Measurements from ENCODE around the gene ATXN3L. TPM values are rescaled to one million over a fixed set of nuclear protein-coding genes. Genes with fewer than 3 reads are reported as not detected.

Gene ATXN3L
- polyA plus RNA-seq, 1 of the 3 experiments (the other 2 are of a cell fraction), result not detected

DNA sequence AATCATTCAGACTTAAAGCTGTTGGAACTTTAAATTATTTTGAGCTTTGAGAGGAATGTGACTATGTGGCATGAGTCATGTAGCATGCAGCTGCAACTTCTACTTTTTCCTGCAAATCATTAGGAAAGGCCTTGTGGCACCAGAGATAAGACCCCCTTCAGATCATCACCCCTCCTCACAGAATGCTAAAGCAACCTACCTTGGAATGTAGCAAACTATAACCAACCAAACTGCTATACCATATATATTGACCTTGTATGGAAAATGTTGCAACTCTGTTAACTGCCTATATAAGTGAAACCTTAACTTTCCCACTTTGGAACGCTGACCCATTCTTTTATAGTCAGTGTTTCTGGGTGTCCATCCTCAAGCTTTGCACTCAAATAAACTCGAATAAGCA lies 32.0 kb downstream of the ATXN3L start:
- Histone ChIP-seq H4K20me1 (ENCODE audit: insufficient read depth) (no peaks in the 10 kb centered on the region), H3K4me1 (ENCODE audit: control insufficient read depth in 1 of 2, insufficient read depth in 2 of 2, low read depth in 1 of 2, low read length in 1 of 2) (peaks cover 0 to 40% of the 10 kb centered on the region in 2 experiments), H3K79me2 (ENCODE audit: insufficient read depth) (peaks cover 66% of the 10 kb centered on the region), H3K27me3 (ENCODE audit: insufficient read depth) (no peaks in the 10 kb centered on the region), H3K9ac (peak overlapping the region; percentile 57; the same call in 1 of the 2 replicates), H3K4me3 (ENCODE audit: low read depth in 2 of 2, low read length in 1 of 2) (no peak overlapping the region), H3K36me3 (replicated peaks in 1 of 2; ENCODE audit: control insufficient read depth in 1 of 2, insufficient read depth in 2 of 2, low read length in 1 of 2) (peaks cover 0 to 23% of the 10 kb centered on the region in 2 experiments), H3K27ac (ENCODE audit: low read depth in 2 of 2, low read length in 1 of 2) (peak overlapping the region; percentile 74 to 89), H3K9me3 (no peaks in the 10 kb centered on the region), H2AFZ (ENCODE audit: low read depth) (no peak overlapping the region), H3F3A (replicated peaks; ENCODE audit: insufficient read depth) (peaks cover 39% of the 10 kb centered on the region), H3K9me2 (no peaks in the 10 kb centered on the region), H3K4me2 (peak overlapping the region; percentile 57)
- POLR2A ChIA-PET, result no interaction called here
- CTCF ChIA-PET, result no interaction called here
- 27% methylated on average over 2 of the region's 2 CpGs for WGBS (ENCODE audit: low lambda C conversion rate)
- DNase-seq, result no peak
- TF ChIP-seq TCF12 (IDR thresholded peaks at IDR 0.05) (peak; percentile 84), NRF1 (IDR thresholded peaks at IDR 0.05; ENCODE audit: low read depth, low read length) (no peak), MXI1 (IDR thresholded peaks at IDR 0.05; ENCODE audit: low read depth, low read length) (no peak), EP300 (IDR thresholded peaks at IDR 0.05; ENCODE audit: borderline replicate concordance in 1 of 2, low read depth in 1 of 2, low read length in 1 of 2) (peak in 1 of 2 experiments; percentile 94; a peak in 2 of 4 replicates), EZH2phosphoT487 (IDR thresholded peaks at IDR 0.05; ENCODE audit: borderline replicate concordance, low read depth) (no peak), ELF1 (IDR thresholded peaks at IDR 0.05) (no peak), MEF2A (IDR thresholded peaks at IDR 0.05; ENCODE audit: borderline replicate concordance, low read depth) (peak; percentile 46; the same call in 1 of the 2 replicates), SIN3A (IDR thresholded peaks at IDR 0.05; ENCODE audit: borderline replicate concordance, low read depth, low read length) (no peak), RFX5 (IDR thresholded peaks at IDR 0.05; ENCODE audit: low read length) (no peak), FOSL2 (IDR thresholded peaks at IDR 0.05; ENCODE audit: borderline replicate concordance, low read depth) (peak; percentile 77; the same call in 1 of the 2 replicates), CHD2 (IDR thresholded peaks at IDR 0.05; ENCODE audit: low read length, partially characterized antibody) (no peak), RCOR1 (IDR thresholded peaks at IDR 0.05; ENCODE audit: low read length) (no peak), SMC3 (IDR thresholded peaks at IDR 0.05; ENCODE audit: low read depth, low read length) (no peak), TAF1 (IDR thresholded peaks at IDR 0.05; ENCODE audit: borderline replicate concordance, low read depth, low read length) (no peak), TEAD4 (IDR thresholded peaks at IDR 0.05; ENCODE audit: borderline replicate concordance, insufficient read depth) (peak; percentile 83), GATA2 (CRISPR knock-in tag; IDR thresholded peaks at IDR 0.05) (no peak), YY1 (IDR thresholded peaks at IDR 0.05; ENCODE audit: low read depth) (no peak)
- TF ChIP-seq, protein P1, sequence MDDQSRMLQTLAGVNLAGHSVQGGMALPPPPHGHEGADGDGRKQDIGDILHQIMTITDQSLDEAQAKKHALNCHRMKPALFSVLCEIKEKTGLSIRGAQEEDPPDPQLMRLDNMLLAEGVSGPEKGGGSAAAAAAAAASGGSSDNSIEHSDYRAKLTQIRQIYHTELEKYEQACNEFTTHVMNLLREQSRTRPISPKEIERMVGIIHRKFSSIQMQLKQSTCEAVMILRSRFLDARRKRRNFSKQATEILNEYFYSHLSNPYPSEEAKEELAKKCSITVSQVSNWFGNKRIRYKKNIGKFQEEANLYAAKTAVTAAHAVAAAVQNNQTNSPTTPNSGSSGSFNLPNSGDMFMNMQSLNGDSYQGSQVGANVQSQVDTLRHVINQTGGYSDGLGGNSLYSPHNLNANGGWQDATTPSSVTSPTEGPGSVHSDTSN (IDR thresholded peaks at IDR 0.05), result peak; percentile 74
- TF ChIP-seq, protein P2, sequence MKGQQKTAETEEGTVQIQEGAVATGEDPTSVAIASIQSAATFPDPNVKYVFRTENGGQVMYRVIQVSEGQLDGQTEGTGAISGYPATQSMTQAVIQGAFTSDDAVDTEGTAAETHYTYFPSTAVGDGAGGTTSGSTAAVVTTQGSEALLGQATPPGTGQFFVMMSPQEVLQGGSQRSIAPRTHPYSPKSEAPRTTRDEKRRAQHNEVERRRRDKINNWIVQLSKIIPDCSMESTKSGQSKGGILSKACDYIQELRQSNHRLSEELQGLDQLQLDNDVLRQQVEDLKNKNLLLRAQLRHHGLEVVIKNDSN (IDR thresholded peaks at IDR 0.05; ENCODE audit: borderline replicate concordance, low read depth), result no peak
- TF ChIP-seq, protein P3, sequence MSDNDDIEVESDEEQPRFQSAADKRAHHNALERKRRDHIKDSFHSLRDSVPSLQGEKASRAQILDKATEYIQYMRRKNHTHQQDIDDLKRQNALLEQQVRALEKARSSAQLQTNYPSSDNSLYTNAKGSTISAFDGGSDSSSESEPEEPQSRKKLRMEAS (IDR thresholded peaks at IDR 0.05; ENCODE audit: low read depth), result peak; percentile 68; the same call in 1 of the 2 replicates
- TF ChIP-seq, protein P4, sequence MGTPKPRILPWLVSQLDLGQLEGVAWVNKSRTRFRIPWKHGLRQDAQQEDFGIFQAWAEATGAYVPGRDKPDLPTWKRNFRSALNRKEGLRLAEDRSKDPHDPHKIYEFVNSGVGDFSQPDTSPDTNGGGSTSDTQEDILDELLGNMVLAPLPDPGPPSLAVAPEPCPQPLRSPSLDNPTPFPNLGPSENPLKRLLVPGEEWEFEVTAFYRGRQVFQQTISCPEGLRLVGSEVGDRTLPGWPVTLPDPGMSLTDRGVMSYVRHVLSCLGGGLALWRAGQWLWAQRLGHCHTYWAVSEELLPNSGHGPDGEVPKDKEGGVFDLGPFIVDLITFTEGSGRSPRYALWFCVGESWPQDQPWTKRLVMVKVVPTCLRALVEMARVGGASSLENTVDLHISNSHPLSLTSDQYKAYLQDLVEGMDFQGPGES (IDR thresholded peaks at IDR 0.05; ENCODE audit: low read depth, low read length), result no peak
- TF ChIP-seq, protein P5, sequence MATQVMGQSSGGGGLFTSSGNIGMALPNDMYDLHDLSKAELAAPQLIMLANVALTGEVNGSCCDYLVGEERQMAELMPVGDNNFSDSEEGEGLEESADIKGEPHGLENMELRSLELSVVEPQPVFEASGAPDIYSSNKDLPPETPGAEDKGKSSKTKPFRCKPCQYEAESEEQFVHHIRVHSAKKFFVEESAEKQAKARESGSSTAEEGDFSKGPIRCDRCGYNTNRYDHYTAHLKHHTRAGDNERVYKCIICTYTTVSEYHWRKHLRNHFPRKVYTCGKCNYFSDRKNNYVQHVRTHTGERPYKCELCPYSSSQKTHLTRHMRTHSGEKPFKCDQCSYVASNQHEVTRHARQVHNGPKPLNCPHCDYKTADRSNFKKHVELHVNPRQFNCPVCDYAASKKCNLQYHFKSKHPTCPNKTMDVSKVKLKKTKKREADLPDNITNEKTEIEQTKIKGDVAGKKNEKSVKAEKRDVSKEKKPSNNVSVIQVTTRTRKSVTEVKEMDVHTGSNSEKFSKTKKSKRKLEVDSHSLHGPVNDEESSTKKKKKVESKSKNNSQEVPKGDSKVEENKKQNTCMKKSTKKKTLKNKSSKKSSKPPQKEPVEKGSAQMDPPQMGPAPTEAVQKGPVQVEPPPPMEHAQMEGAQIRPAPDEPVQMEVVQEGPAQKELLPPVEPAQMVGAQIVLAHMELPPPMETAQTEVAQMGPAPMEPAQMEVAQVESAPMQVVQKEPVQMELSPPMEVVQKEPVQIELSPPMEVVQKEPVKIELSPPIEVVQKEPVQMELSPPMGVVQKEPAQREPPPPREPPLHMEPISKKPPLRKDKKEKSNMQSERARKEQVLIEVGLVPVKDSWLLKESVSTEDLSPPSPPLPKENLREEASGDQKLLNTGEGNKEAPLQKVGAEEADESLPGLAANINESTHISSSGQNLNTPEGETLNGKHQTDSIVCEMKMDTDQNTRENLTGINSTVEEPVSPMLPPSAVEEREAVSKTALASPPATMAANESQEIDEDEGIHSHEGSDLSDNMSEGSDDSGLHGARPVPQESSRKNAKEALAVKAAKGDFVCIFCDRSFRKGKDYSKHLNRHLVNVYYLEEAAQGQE (IDR thresholded peaks at IDR 0.05; ENCODE audit: low read depth, low read length), result no peak
- TF ChIP-seq, protein P6, sequence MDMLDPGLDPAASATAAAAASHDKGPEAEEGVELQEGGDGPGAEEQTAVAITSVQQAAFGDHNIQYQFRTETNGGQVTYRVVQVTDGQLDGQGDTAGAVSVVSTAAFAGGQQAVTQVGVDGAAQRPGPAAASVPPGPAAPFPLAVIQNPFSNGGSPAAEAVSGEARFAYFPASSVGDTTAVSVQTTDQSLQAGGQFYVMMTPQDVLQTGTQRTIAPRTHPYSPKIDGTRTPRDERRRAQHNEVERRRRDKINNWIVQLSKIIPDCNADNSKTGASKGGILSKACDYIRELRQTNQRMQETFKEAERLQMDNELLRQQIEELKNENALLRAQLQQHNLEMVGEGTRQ (IDR thresholded peaks at IDR 0.05; ENCODE audit: borderline replicate concordance, low read depth, low read length), result no peak
- TF ChIP-seq, protein P7, sequence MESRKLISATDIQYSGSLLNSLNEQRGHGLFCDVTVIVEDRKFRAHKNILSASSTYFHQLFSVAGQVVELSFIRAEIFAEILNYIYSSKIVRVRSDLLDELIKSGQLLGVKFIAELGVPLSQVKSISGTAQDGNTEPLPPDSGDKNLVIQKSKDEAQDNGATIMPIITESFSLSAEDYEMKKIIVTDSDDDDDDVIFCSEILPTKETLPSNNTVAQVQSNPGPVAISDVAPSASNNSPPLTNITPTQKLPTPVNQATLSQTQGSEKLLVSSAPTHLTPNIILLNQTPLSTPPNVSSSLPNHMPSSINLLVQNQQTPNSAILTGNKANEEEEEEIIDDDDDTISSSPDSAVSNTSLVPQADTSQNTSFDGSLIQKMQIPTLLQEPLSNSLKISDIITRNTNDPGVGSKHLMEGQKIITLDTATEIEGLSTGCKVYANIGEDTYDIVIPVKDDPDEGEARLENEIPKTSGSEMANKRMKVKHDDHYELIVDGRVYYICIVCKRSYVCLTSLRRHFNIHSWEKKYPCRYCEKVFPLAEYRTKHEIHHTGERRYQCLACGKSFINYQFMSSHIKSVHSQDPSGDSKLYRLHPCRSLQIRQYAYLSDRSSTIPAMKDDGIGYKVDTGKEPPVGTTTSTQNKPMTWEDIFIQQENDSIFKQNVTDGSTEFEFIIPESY (IDR thresholded peaks at IDR 0.05; ENCODE audit: borderline replicate concordance, low read depth), result 0 out of 2 replicates have a peak, but pooled peaks have one; percentile 37

All from SK-N-SH (cell line).